H1 (cell line): Measurements from ENCODE around the gene WDR4. TPM values are rescaled to one million over a fixed set of nuclear protein-coding genes. Genes with fewer than 3 reads are reported as not detected.

Source experiments
- CTCF ChIA-PET: fragments of 300-600 bp; sonication (Branson Sonifier 250); formaldehyde crosslinking; loops from one replicate; lab custom pipeline; 2021; ENCODE audit not compliant: partially characterized antibody; lab: Charles Lee
- POLR2A ChIA-PET: fragments of 300-600 bp; sonication (Branson Sonifier 250); formaldehyde crosslinking; loops from one replicate; lab custom pipeline; 2021; ENCODE audit warnings: inconsistent platforms; ENCODE audit not compliant: partially characterized antibody; lab: Charles Lee
- DNase-seq, 2 experiments: peaks; one replicate each; pipeline versions ENCODE4 v3.0.0 to v3.0.0-alpha.2; 2010 to 2022; ENCODE audit warnings: low spot score in 2 of 2, low read depth in 1 of 2, mixed read lengths in 1 of 2
- FAIRE-seq: peaks from 2 replicates; lab custom pipeline; 2011; peaks lifted over from hg19 to GRCh38; lab: Jason Lieb, UNC
- H2AFZ ChIP-seq: 2 replicates; pipeline ENCODE4 v1.8.1; 2012; ENCODE audit warnings: low read length, inconsistent platforms
- H2AK5ac ChIP-seq: 2 replicates; pipeline ENCODE4 v1.6.1; 2013; ENCODE audit warnings: low read depth, low read length
- H2BK120ac ChIP-seq: replicated peaks from 2 replicates; pipeline ENCODE3; 2013; ENCODE audit warnings: low read depth, low read length, inconsistent platforms
- H2BK12ac ChIP-seq: 2 replicates; pipeline ENCODE4 v1.6.1; 2013; ENCODE audit warnings: low read depth, low read length
- H2BK15ac ChIP-seq: 2 replicates; pipeline ENCODE4 v1.6.1; 2013; ENCODE audit warnings: low read length
- H2BK20ac ChIP-seq: 2 replicates; pipeline ENCODE4 v1.6.1; 2013; ENCODE audit warnings: low read length
- H2BK5ac ChIP-seq: 2 replicates; pipeline ENCODE4 v1.6.1; 2013; ENCODE audit warnings: low read depth, low read length
- H3K14ac ChIP-seq: 2 replicates; pipeline ENCODE4 v1.6.1; 2013; ENCODE audit warnings: inconsistent platforms; ENCODE audit not compliant: insufficient read length
- H3K18ac ChIP-seq: 2 replicates; pipeline ENCODE4 v1.6.1; 2013; ENCODE audit warnings: low read length; ENCODE audit errors: extremely low read depth
- H3K23ac ChIP-seq: 2 replicates; pipeline ENCODE4 v1.6.1; 2013; ENCODE audit warnings: inconsistent platforms; ENCODE audit not compliant: insufficient read length
- H3K23me2 ChIP-seq: 2 replicates; pipeline ENCODE4 v1.6.1; 2013; ENCODE audit warnings: low read depth, low read length
- H3K27ac ChIP-seq: 2 replicates; pipeline ENCODE4 v1.6.1; 2011; ENCODE audit warnings: low read depth, low read length, inconsistent platforms
- H3K27me3 ChIP-seq, 4 experiments: replicated peaks in 1 of 4; 1 replicate in 1 of 4; 2 replicates in 3 of 4; pipeline versions ENCODE4 v1.6.1 to v1.8.1; 2011 to 2013; ENCODE audit warnings: low read length in 3 of 4, mild to moderate bottlenecking in 3 of 4, inconsistent platforms in 2 of 4, mixed read lengths in 2 of 4, moderate library complexity in 1 of 4; ENCODE audit not compliant: control insufficient read depth in 3 of 4, insufficient read depth in 3 of 4; ENCODE audit errors: extremely low read depth in 1 of 4
- H3K36me3 ChIP-seq, 4 experiments: 2 replicates each; pipeline versions ENCODE4 v1.6.1 to v1.8.1; 2011 to 2013; ENCODE audit warnings: mild to moderate bottlenecking in 4 of 4, low read length in 3 of 4, moderate library complexity in 2 of 4, control low read depth in 1 of 4, inconsistent platforms in 1 of 4; ENCODE audit not compliant: insufficient read depth in 4 of 4, control insufficient read depth in 2 of 4
- H3K4ac ChIP-seq: replicated peaks from 2 replicates; pipeline ENCODE3; 2013; ENCODE audit warnings: low read length, low read depth, mixed read lengths, inconsistent platforms; ENCODE audit not compliant: insufficient read length
- H3K4me1 ChIP-seq, 4 experiments: replicated peaks in 1 of 4; 1 replicate in 1 of 4; 2 replicates in 3 of 4; pipeline versions ENCODE4 v1.6.1 to v1.8.1; 2011 to 2013; ENCODE audit warnings: low read length in 3 of 4, inconsistent platforms in 2 of 4, mixed read lengths in 1 of 4; ENCODE audit not compliant: insufficient read depth in 4 of 4, control insufficient read depth in 3 of 4
- H3K4me2 ChIP-seq, 2 experiments: 2 replicates each; pipeline versions ENCODE4 v1.6.1 to v1.8.1; 2011 to 2013; ENCODE audit warnings: low read depth in 2 of 2, low read length in 2 of 2, control low read depth in 1 of 2, inconsistent platforms in 1 of 2, mild to moderate bottlenecking in 1 of 2; ENCODE audit not compliant: insufficient read depth in 1 of 2
- H3K4me3 ChIP-seq, 4 experiments: fragments of 200-600, 300-600 bp in 1 of 4; sonication (generic), shearing (Covaris generic), sonication (Bioruptor Twin) in 1 of 4; 2 replicates each; pipeline versions ENCODE4 v1.5.1 to v1.8.1; 2011 to 2016; ENCODE audit warnings: low read length in 4 of 4, low read depth in 3 of 4, control low read depth in 2 of 4, inconsistent platforms in 2 of 4, mild to moderate bottlenecking in 2 of 4, mixed read lengths in 1 of 4, moderate library complexity in 1 of 4; ENCODE audit not compliant: insufficient read depth in 2 of 4; ENCODE audit errors: extremely low read depth in 1 of 4
- H3K56ac ChIP-seq: replicated peaks from 2 replicates; pipeline ENCODE3; 2013; ENCODE audit warnings: low read depth, mild to moderate bottlenecking, mixed read lengths, low read length, inconsistent platforms; ENCODE audit not compliant: insufficient read length
- H3K79me1 ChIP-seq: 2 replicates; pipeline ENCODE4 v1.6.1; 2013; ENCODE audit warnings: low read depth, low read length, control low read depth
- H3K79me2 ChIP-seq, 2 experiments: 2 replicates each; pipeline versions ENCODE4 v1.6.1 to v1.8.1; 2012 to 2013; ENCODE audit warnings: low read length in 2 of 2, mild to moderate bottlenecking in 2 of 2, inconsistent platforms in 1 of 2; ENCODE audit not compliant: insufficient read depth in 2 of 2, control insufficient read depth in 1 of 2
- H3K9ac ChIP-seq, 4 experiments: replicated peaks in 1 of 4; 1 replicate in 1 of 4; 2 replicates in 3 of 4; pipeline versions ENCODE4 v1.6.1 to v1.8.1; 2011 to 2013; ENCODE audit warnings: low read depth in 3 of 4, low read length in 3 of 4, control low read depth in 2 of 4, mild to moderate bottlenecking in 2 of 4, moderate library complexity in 2 of 4, inconsistent platforms in 1 of 4; ENCODE audit errors: extremely low read depth in 1 of 4
- H3K9me3 ChIP-seq, 2 experiments: 2 replicates each; pipeline versions ENCODE4 v1.6.1 to v1.8.1; 2012 to 2013; ENCODE audit warnings: mild to moderate bottlenecking in 2 of 2, moderate library complexity in 2 of 2, control low read depth in 1 of 2, inconsistent platforms in 1 of 2, low read depth in 1 of 2, low read length in 1 of 2, mixed read lengths in 1 of 2; ENCODE audit not compliant: insufficient read depth in 2 of 2
- H4K20me1 ChIP-seq, 2 experiments: replicated peaks in 1 of 2; 2 replicates each; pipeline versions ENCODE3 to v1.8.1; 2011 to 2013; ENCODE audit warnings: inconsistent platforms in 2 of 2, low read length in 2 of 2, mild to moderate bottlenecking in 1 of 2; ENCODE audit not compliant: insufficient read depth in 2 of 2, control insufficient read depth in 1 of 2
- H4K5ac ChIP-seq: 2 replicates; pipeline ENCODE4 v1.6.1; 2013; ENCODE audit warnings: low read length, low read depth, mixed read lengths, inconsistent platforms; ENCODE audit not compliant: insufficient read length
- H4K8ac ChIP-seq: 2 replicates; pipeline ENCODE4 v1.8.0; 2013; ENCODE audit warnings: mild to moderate bottlenecking, moderate library complexity, low read length, inconsistent platforms; ENCODE audit not compliant: insufficient read depth; ENCODE audit errors: extremely low read depth
- H4K91ac ChIP-seq: replicated peaks from 2 replicates; pipeline ENCODE3; 2013; ENCODE audit warnings: low read length, mixed read lengths, inconsistent platforms; ENCODE audit not compliant: insufficient read length
- CHD1 ChIP-seq: IDR thresholded peaks from 2 replicates; pipeline ENCODE4 v1.6.1; 2012; ENCODE audit warnings: low read depth, low read length, improper control_type of control experiment
- CREB1 ChIP-seq: IDR thresholded peaks from 2 replicates; pipeline ENCODE4 v1.6.1; 2012; ENCODE audit warnings: inconsistent platforms
- HDAC2 ChIP-seq, 2 experiments: fragments of 300-600 bp in 1 of 2; sonication (generic) in 1 of 2; IDR thresholded peaks; 2 replicates each; pipeline ENCODE4 v1.6.1; 2011 to 2012; ENCODE audit warnings: low read depth in 2 of 2, low read length in 2 of 2, mild to moderate bottlenecking in 2 of 2, moderate library complexity in 2 of 2, borderline replicate concordance in 1 of 2, inconsistent platforms in 1 of 2
- JUND ChIP-seq: IDR thresholded peaks from 2 replicates; pipeline ENCODE4 v1.6.1; 2011; ENCODE audit warnings: mild to moderate bottlenecking, improper control_type of control experiment, low read length
- NANOG ChIP-seq: IDR thresholded peaks from 2 replicates; pipeline ENCODE4 v1.6.1; 2011; ENCODE audit warnings: low read length, low read depth, mild to moderate bottlenecking, inconsistent platforms; ENCODE audit not compliant: insufficient read depth, poor library complexity, severe bottlenecking
- NRF1 ChIP-seq: IDR thresholded peaks from 2 replicates; pipeline ENCODE4 v1.6.1; 2011; ENCODE audit warnings: mild to moderate bottlenecking, low read depth, low read length, improper control_type of control experiment
- PHF8 ChIP-seq: fragments of 200-600 bp; sonication (generic); conservative IDR thresholded peaks from 2 replicates; pipeline ENCODE4 v1.7.1; 2012; ENCODE audit warnings: low read depth, mild to moderate bottlenecking, inconsistent platforms, low read length, moderate library complexity
- RFX5 ChIP-seq: IDR thresholded peaks from 2 replicates; pipeline ENCODE4 v1.6.1; 2011; ENCODE audit warnings: low read depth, low read length, improper control_type of control experiment, borderline replicate concordance
- RXRA ChIP-seq: IDR thresholded peaks from 2 replicates; pipeline ENCODE4 v1.6.1; 2011; ENCODE audit warnings: low read depth, mild to moderate bottlenecking, low read length, moderate library complexity; ENCODE audit not compliant: insufficient read depth
- SP1 ChIP-seq: IDR thresholded peaks from 2 replicates; pipeline ENCODE4 v1.6.1; 2011; ENCODE audit warnings: low read depth, low read length
- TBP ChIP-seq: IDR thresholded peaks from 2 replicates; pipeline ENCODE4 v1.6.1; 2011; ENCODE audit warnings: low read depth, low read length, improper control_type of control experiment
- TCF12 ChIP-seq: IDR thresholded peaks from 2 replicates; pipeline ENCODE4 v1.6.1; 2011; ENCODE audit warnings: low read depth, mild to moderate bottlenecking, low read length
- WGBS, 2 experiments: shearing (Covaris generic) in 1 of 2; methylation state at CpG; one replicate each; pipeline versions ENCODE4 v1.1.6 to v1.1.7; 2013 to 2015; ENCODE audit warnings: low lambda C conversion rate in 2 of 2, mixed read lengths in 2 of 2, inconsistent platforms in 1 of 2, low coverage in 1 of 2, missing lambda C conversion rate in 1 of 2; ENCODE audit not compliant: insufficient replicate concordance in 2 of 2, insufficient coverage in 1 of 2, insufficient read length in 1 of 2; ENCODE audit errors: extremely low coverage in 1 of 2, missing lambda C conversion rate in 1 of 2; 5-methylcytosine and 5-hydroxymethylcytosine counted together
- polyA plus RNA-seq, 7 experiments: library from polyadenylated mRNA; depleted of rRNA in 3 of 7; stranded (reverse) in 5 of 7; unstranded in 2 of 7; fragments of >200 nt in 5 of 7; fragments of 200-250 nt in 2 of 7; gene quantifications; 1 replicate in 5 of 7; 2 replicates in 1 of 7; 4 replicates in 1 of 7; pipeline versions ENCODE4 v1.2.1 to v1.2.3, GENCODE V29; 2011 to 2013; ENCODE audit warnings: missing spikeins in 2 of 7, mixed read lengths in 2 of 7
- total RNA-seq: library from RNA; stranded (reverse); fragmentation: NEBNext Ultra II Directional; extraction: Animal tissue kit (Norgen Biotek cat#: 25700); gene quantifications from 2 replicates; pipeline ENCODE4 v1.2.1, GENCODE V29; 2021
- TF ChIP-seq, protein P1 (sequence below): IDR thresholded peaks from 2 replicates; pipeline ENCODE4 v1.6.1; 2011; ENCODE audit warnings: low read depth, mild to moderate bottlenecking, low read length; ENCODE audit not compliant: insufficient read depth

Gene WDR4
- total and polyA plus RNA-seq, 2 of the 8 experiments (the other 6 are each of a cell fraction or from before 2014, with no cell fraction given): 28.9 to 47.8 TPM

DNA sequence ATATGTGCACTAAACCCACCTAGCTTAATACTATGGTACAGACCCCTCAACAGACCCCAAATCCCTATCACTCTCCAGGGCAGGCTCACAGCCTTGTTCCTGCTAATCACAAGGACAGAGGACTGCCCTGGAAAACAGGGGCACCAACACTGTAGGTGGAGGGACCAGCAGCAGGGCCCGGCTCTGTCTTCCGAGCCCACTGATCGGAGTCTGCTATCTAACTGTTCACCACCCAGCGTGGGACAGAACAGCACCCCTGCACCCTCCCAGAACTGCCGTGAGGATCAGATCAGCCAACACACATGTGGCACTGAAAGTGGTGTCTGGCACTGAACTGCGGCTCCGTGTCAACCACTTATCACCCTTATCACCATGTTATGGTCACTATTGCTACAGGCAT lies 6.2 kb downstream of the WDR4 start:
- Histone ChIP-seq H3K9me3 (no peaks in the 10 kb centered on the region), H3K4me1 (peaks cover 0 to 3% (median under 1%) of the 10 kb centered on the region in 4 experiments; a peak in 3 of 7 replicates), H3K23ac (no peak overlapping the region), H2BK120ac (no peak overlapping the region), H2BK5ac (no peak overlapping the region), H4K8ac (no peak overlapping the region), H3K36me3 (peaks cover 29 to 75% (median 58%) of the 10 kb centered on the region in 4 experiments), H2BK15ac (no peak overlapping the region), H3K27me3 (no peaks in the 10 kb centered on the region), H3K79me1 (peaks cover 13% of the 10 kb centered on the region), H3K56ac (no peak overlapping the region), H3K23me2 (0 out of 2 replicates have a peak, but pooled peaks cover 1% of the 10 kb centered on the region), H3K14ac (no peak overlapping the region), H2BK20ac (no peak overlapping the region), H3K4me2 (no peak overlapping the region), H2AFZ (no peak overlapping the region), H2BK12ac (no peak overlapping the region), H3K27ac (no peak overlapping the region), H2AK5ac (no peak overlapping the region), H4K20me1 (peaks cover 5 to 15% of the 10 kb centered on the region in 2 experiments), H3K4me3 (no peak overlapping the region), H3K79me2 (peaks cover 11 to 64% of the 10 kb centered on the region in 2 experiments), H3K4ac (no peak overlapping the region), H4K91ac (no peak overlapping the region), H3K18ac (no peak overlapping the region), H4K5ac (no peak overlapping the region), H3K9ac (no peak overlapping the region; a peak in 1 of 7 replicates)
- WGBS, 2 experiments: 99% methylated on average over 7 of the region's 7 CpGs; no CpG with 5 or more reads in 1 of the 2 experiments
- ChIA-PET CTCF (interaction anchor here (2.0 kb wide), 1 partner anchor 18 kb away, joined by 4 read pairs; no protein-coding TSS in a partner anchor), POLR2A (interaction anchor here (0.9 to 1.3 kb wide), 6 partner anchors 8 to 73 kb away, joined by 3 to 4 read pairs (median 3); no protein-coding TSS in a partner anchor)
- no peak for DNase-seq
- no peak for FAIRE-seq
- no peak for TF ChIP-seq NANOG
- no peak for TF ChIP-seq JUND
- TF ChIP-seq, protein P1, sequence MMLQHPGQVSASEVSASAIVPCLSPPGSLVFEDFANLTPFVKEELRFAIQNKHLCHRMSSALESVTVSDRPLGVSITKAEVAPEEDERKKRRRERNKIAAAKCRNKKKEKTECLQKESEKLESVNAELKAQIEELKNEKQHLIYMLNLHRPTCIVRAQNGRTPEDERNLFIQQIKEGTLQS: no peak
- no peak for TF ChIP-seq SP1
- TF ChIP-seq HDAC2 (IDR thresholded peaks at IDR 0.05; ENCODE audit: borderline replicate concordance in 1 of 2, low read depth in 2 of 2, low read length in 2 of 2): no peak
- TF ChIP-seq RXRA: no peak
- no peak for TF ChIP-seq CREB1
- TF ChIP-seq NRF1: no peak
- TF ChIP-seq RFX5: no peak
- no peak for TF ChIP-seq TCF12
- TF ChIP-seq PHF8: no peak
- no peak for TF ChIP-seq TBP
- no peak for TF ChIP-seq CHD1
